Measurements from ENCODE around the gene CFAP61.
A peak's percentile ranks its signal among the peaks of the same experiment; 100 is the strongest.

The CFAP61 gene

DNA sequence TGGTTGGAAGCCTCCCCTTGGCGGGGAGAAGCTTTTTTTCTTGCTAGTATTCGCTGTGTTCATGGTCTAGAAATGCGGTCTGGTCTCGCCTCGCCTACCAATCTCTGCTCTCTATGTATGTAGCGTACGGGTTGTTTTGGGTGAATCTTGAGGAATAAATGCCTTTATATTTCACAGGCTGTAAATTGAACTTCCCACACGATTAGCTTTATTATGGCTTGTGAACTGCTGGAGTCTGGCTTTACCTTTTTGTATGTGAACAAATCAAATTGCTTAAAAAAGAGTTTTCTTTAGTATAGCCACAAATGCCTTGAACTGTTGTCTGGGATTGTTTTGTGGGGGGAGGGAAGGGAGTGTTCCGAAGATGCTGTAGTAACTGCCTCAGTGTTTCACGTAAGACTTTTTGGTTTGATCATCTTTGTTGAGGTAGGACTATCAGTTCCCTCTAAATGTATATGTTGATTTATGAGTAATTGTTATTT is 317.8 kb downstream of the CFAP61 start:
- DNase-seq = peak; percentile 27

DNA sequence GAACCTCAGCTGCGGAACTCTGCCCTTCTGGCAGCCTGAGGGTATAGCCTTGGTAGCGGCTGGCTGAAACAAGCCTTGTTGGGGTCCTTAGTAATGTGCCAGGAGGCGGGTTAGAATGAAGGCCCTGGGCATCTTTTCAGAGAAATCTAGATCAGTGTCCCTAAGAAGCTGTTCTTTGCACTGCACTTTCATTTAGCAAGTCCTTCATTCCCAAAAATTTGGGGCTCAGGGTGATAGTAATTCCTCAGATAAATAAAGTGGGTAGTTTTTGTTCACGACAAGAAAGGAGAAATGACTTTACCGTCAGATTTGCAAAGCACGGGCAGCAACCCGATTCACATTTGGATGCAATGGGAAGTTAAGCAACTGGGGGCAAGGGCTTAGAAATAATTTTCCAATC is 318.8 kb downstream of the CFAP61 start:
- no peak for DNase-seq

DNA sequence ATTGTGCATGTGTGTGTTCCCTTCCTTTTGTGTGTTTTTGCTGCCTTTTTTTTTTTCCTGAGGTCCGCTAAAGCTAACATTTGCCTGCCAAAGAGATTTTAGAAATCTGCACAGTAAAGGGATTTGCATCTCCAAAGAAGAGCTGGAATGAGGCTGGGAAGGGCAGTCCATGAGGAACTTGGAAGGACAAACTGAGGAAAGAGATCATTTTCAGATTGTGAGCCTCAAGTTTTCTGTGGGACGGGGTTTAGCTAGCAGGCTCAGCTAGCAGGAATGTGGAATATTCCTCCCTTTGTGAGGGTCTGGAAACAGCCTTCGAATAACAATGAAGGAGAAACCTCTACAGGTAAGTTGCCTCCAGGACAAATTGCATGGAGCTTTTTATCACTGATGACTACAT is 319.3 kb downstream of the CFAP61 start:
- no peak for DNase-seq

DNA sequence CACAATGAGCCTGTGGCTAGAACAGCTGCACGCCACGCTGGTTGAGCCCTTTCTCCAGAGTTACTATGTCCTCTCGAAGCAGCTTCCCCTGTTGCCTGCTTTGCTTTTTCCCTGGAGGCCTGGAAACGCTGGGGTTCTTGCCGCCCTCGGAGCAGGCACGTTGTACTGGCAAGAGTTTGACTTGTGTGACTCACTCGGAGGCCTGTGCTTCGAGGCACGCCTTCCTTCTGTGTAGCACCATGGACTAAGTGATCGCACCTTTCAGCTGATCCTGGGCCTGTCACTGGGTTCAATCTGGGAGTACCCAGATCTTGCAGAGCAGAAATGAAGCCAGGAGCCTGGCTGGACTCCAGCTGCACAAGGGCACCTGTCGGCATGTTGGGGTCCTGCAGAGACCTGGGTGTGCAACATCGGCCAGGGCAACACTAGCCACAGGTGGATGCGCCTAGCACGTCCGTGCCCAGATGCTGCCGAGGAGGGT is 320.8 kb downstream of the CFAP61 start:
- DNase-seq = peak; percentile 21

DNA sequence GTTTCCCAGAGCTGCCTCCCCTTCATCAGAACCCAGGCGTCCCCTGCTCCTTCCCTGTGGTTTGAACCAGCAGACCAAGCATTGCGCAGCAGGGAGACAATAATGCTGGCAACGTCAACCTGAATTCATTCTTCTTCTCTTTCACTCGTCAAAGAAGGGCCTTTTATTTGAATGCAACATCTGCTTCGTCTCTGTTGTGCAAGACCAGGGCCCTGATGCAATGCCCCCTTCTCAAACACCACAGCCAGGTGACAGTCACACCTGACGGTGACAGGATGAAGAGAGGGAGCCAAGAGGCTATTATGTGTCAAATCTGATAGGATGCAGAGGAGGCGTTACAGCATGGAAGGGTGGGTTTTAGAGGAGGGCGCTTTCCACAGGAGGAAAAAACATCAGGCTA is 323.5 kb downstream of the CFAP61 start:
- DNase-seq = no peak

DNA sequence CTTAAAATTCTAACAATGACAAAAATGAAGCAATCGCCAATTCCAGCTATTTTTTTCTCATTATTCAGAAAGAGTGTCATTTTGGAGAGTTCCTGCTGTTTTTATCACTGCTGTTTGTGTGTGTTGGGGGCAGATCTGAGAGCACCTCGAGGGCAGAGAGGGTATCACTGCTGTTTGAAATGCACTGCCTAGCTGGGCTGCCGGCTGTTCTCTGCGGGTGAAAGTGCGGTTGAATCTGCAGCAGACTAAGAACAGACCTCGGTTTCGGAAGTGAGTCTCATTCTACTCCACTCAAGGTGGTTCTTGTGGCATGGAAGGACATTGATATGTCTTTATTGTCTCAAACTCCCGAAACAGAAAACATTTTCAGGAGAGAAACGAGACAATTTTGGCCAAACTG is 333.9 kb downstream of the CFAP61 start:
- no peak for DNase-seq

DNA sequence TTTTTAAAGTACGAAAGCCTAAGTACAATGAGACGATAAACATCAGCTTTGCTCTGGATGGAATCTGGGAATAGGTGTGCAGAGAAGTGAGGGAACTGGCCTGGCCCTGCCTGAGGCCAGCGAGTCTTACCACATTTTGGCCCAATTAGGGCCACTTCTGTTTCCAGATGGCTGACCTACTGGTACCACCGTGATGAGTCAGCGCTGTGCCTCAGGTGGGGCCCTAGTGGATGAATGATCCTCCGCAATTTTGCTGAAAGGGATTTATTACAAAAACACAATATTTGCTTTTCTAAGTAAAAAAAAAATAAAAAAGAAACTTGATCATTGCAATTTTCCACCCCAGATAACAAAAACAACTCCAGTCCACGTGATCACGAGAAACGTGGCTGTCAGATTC is 338.1 kb downstream of the CFAP61 start:
- no peak for DNase-seq

DNA sequence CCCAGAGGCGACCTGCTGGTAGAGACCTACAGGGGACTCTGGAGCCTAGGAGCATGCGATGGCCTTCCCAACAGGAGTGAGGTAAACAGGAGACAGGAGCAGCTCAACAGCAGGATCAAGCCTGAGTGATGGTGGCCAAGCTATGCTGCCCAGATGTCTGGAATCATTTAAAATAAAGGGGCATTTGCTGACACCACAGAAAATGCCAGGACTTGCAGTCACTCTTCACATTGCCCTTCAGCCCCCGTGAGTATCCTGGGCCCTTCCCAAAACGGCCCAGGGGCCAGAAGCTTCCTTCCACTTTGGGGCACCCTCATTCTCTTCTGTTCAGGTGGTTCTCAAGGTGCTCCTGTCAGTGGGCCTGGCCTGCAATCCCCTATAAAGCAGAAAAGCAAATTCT is 338.8 kb downstream of the CFAP61 start:
- DNase-seq = no peak

DNA sequence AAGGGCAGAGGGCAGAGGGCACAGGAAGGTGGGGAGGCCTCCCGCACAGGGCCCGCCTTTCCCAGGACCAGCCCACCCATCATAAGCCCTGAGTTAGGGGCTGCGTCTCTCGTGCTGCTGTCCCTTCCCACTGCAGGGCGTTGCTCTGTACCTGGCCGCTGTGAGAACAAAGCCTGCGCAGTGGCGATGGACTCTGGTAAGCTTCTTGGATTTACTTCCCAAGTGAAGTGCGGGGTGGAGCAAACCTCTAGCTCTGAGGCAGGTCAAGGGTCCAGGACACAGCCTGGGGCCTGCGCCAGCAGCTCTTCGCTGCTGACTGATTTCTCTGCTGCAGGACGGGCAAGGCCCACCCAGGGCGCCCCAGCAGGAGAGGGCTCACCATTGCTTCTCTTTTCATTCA is 339.4 kb downstream of the CFAP61 start:
- no peak for DNase-seq

DNA sequence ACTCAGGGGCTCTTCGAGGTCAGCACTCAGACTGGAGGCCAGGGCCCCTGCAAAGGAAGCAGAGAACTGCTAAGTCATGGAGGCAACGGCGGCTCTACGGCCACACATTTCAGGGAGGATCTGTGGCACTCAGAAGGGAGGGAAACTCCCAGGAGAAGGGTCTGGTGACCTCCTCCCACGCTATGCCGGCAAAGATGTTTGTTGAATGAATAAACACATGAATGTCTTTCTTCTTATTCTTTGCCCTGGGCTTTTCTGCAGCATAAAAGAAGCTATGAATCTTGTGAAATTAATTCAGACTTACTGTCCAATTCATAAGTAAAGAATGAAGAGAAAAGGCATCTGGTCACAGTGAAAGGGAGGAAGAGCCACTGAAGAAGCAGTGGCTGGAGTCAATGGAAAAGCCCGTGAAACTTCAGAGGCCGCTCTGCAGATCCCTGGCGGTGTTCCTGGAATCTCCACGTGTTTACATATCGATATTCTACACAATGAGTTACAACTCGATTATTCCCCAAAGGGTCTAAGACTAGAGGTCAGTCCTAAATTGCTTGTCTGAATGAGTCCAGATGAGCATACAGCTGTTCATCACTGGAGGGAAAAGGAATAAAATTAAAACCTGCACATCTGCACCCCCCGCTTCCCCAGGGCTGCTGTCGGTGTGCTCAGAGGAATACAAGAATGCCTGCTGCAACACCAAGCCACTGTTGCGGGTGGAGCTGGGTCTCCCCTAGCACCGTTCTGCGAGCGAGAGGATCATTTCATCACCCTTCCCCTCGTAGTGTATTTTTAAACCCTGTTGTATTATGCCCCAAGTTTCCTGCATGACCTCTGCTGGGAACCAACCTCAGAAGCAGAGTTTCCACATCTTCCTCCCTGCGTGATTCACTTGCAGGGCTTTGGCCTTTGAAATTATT is 341.1 kb downstream of the CFAP61 start:
- no peak for DNase-seq

DNA sequence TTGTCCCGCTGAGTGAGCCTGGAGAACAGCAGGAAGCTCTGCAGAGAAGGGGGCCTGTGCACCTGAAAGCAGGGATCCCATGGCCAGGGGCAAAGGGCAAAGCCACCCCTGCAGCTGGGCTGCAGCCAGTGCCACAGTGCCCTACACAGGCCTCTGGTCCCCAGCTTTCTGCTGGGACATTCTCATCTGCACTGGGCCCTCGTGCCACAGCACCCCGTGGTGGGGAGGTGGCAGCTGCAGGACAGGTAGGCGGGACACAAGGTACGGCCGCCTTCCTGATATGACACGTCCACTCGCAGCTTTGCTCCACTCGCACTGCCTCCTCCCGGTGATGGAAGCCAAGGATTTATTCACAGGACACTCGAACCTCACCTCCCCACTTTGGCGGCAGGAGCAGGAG is 342.8 kb downstream of the CFAP61 start:
- DNase-seq = no peak

DNA sequence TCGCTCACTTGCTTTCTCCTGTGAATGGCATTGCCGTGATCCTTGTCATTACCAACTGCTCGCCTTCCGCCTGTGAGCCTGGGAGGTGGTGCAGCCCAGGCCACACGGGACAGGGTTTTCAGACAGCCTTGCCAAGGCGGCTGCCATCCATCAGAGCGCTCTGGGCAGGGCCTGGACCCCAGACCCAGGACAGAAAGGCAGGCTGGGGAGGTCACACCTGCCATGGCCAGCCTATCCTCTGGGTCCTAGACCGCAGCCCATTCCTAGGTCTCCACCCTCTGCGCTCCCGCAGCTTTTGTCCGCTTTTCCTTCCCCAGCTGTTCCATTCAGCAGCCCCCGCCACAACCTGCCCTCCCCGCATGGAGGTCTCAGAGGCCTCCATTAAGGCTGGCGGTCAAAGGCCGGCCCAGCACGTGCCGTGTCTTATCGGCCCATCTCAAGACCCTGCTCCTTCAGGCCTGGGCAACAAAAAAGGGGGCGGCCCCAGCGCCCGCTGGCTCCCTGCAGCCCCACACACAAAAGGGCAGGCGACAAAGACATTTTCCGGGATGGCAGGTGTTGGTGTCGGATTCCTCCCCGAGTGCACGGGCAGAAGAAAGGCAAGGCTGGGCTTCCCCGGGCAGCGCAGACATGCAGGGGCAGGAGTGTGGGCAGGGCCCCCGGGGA is 343.7 kb downstream of the CFAP61 start:
- no peak for DNase-seq

DNA sequence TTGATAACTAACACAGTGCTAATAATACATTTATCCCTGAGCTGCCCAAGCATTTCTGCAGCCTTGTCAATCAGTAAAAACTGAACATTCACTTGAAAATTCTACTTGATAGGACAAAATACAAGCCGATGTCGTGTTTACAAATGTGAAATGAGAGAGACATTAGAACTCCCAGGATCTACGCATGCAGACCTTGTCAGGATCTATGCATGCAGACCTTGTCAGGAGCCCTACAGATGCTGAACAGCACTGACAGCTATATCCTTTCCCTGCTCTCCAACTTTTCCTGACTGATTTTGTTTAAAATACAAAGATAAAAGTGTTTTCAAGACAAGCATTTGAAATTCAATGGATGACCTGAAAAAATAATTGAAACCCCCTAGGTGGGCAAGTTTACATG is 344.5 kb downstream of the CFAP61 start:
- no peak for DNase-seq

DNA sequence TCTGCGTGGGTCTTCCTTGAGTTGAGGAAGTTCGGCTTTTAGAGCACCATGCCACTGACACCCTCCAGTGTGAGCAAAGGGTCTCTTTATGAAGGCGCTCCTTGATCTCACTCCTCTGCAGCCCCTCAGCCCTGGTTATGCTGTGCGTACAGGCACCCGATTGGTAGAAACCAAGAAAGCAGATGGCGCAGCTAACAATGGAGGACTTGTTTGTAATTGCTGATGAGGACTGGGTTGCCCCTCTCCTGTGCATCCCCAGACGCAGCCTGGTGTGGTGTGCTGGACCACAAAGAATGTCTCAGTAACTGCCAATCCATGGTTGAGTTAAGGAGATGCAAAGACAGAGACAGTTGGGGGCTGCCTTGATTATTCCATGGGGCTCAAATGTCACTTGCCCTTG is 345.8 kb downstream of the CFAP61 start:
- no peak for DNase-seq

DNA sequence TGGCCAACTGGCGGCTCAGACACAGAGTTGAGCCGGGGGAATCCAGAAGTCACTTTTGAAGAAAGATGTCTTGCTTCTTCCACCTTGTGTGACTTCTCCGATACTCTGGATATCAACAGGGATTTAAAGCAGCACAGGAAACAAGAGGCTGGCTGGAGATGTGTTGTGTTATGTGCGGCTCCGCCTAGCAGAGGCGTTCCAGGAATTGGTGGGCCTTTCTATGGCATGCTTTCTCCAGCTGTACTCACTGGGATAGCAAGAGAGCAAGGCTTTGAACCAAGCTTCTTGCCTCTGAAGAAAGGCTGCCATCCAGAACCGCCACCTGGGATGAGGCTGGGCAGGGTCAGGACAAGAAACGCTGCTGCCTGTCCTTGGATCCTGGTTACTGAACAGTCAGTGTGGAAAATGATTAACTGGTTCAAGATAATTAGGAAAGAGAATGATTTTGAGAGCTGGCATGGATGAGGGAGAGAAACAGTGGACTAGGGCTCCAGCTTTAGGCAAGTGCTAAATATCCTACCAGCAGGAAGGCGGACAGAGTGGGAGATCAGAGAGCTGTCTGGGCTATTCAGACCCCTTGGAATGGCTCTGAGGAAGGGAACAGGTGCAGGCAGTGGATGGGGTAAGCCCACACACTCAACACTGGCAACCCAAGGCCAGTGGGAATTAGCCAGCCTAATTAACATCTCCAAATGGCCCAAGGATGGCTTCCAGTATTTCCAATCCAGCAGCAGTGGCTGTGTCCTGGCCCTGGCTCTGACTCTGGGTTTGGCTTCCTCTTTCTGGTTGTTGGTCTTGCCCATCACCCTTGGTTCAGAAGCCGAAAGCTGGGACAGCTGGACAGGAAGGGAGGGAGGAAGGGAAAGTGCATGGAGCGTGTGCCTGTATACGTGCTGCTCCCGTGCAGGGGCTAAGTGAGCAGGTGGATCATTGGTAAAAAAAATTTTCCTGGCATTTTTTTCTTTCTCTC is 347.5 kb downstream of the CFAP61 start:
- DNase-seq = no peak

DNA sequence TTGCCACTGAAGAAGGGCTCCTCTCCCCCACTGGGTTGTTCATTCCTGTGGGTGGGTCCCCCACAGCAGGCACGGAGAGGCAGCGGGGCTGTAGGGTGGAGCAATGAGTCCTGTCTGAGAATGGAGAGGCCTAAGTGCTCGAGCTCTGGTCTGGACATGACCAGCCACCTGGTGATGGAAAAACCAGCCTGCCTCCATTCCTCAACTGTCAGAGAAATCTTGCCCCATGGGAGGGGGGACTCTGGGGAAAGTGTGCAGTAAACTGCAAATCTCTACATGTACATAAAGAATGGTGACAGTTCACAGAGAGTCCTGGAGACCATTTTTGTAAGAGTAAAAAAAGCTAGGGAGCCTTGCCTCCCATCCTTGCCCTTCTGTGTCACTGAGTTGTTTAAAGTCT is 349.7 kb downstream of the CFAP61 start:
- DNase-seq = no peak

DNA sequence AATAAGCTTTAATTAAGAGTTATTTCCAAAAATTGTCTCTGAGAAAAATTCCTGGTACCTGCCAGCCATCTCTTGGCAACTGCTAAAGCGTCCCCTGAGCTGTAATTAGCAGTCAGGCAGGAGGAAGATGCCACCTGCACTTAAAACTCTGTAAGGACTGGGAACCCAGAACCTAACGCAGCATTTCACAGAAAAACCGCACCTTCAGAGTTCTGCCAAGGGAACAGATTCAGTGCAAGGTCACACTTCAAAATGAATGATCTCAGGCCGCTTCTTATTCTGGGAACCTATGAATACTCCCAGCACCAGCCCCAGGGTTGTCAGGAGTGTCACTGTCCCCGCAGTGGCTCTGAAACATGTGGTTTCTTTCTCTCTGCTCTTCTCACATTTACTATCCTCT is 352.3 kb downstream of the CFAP61 start:
- no peak for DNase-seq

DNA sequence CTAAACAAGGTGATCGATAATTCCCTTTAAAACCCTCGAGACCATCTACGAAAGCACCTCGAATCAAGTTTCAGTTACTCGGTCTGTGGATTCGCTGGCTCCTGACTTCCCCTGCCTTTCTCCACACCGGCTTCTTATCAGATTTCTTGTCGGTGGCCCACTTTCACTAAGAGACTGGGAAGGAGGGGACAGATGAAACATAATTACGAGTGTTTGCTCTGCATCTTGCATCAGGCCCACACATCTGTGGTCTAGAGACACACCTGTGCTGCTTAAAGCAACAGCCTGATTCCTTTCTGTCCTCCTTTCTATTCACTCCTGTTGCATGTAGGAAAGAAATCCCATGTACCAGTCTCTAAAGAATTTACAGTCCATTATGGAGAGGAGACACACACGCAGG is 353.3 kb downstream of the CFAP61 start:
- no peak for DNase-seq

DNA sequence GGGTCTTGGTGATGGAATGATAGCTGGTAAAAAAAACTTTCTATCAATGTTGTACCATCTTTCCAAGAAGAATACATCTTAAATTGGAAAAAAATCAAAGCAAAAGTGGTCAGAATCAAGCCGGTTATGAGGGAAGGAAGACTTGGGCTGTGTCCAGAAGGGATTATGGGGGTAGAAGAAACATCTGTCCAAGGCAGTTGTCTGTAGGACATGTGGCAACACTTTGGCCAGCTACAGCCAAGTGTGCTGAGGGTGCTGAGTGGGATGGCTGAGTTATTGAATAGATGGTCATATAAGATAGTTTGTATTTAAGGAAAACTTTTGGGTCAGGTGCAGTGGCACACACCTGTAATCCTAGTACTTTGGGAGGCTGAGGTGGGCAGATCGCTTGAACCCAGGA is 354.0 kb downstream of the CFAP61 start:
- no peak for DNase-seq

DNA sequence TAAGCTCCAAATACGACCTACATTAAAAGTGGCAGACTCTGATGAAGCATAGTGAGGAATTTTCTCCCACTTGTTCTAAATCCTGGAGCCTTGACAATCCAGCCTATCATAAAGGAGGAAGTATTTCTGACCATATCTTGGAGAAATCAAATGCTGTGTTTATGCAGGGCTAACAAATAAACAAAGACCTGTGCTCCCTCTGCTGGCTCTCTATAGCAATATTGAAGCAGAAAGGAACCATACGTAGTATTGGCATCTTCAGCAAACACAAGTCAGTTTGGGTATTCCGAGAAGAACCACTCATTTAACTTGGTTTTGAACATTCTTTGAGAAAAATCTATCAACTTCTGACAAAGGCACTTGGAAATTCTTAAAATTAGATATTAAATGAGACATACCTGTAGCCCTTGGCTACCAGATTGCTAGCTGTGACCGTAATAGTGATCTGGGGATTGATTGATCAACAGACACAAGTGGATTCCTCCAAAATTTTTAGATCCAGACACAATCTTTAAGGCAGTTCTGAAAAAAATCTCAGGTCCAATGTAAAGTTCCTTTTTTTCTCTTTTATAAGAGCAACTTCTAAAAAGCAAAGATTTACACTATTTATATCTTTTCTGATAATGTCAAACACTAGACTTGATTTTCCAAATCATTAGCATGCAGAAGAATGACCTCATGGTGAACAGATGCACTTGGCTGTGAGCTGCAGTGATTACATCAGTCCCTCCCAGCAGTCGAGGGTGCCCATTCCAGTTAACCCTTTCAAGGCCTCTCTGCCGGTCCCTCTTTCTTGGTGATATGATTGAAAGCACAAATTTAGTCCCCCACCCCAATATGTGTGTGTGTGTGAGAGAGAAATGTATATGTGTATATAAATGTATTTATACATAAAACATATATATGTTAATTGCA is 355.8 kb downstream of the CFAP61 start:
- DNase-seq = peak; percentile 80

DNA sequence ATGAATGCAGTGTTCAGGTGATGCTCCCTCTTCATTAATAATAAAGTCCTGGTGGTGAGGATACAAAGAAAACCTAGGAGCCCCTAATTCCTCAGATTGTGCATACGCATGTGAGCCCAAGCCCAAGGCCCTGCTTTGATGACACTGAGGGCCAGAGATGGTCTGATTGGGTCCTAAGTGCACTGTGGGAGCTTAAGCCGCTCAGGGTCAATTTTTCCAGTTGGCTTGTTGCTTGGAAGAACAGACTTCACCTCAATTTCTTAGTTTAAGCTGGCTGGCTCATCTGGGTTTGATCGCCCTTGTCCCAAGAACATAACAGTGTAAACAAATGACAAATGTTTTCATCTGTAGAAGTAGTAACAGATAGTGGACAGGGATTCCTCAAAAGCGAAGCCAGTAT is 357.0 kb downstream of the CFAP61 start:
- DNase-seq = no peak

All from NCI-H1694 treated with DMSO at 0.1 percent for 48 hours (cell line).